Fibroblast of skin of right quadriceps (primary cell): ENCODE data around the gene FAHD2B.
"Not testable (repeated sequence)": the region's sequence is repeated elsewhere in the genome, so short reads cannot be mapped to it uniquely, and the experiment has no call there.

Source experiments
- DNase-seq: peaks from one replicate; pipeline ENCODE4 v3.0.0-alpha.2; 2013

FAHD2B gene

GRCh38 chr2:97094772-97095611 lies at the start of gene FAHD2B:
TSS of gene FAHD2B (minus strand) at chr2:97094882. CDS start at chr2:97091706, 3,176 bp downstream.
- DNase-seq = peak; percentile 63

- not testable (repeated sequence) for DNase-seq
Measured at GRCh38 chr2:97144016-97144415, 49.3 kb upstream of the FAHD2B start.

DNA sequence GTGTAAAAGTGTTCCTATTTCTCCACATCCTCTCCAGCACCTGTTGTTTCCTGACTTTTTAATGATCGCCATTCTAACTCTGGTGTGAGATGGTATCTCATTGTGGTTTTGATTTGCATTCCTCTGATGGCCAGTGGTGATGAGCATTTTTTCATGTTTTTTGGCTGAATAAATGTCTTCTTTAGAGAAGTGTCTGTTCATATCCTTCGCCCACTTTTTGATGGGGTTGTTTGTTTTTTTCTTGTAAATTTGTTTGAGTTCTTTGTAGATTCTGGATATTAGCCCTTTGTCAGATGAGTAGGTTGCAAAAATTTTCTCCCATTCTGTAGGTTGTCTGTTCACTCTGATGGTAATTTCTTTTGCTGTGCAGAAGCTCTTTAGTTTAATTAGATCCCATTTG lies 34.4 kb upstream of the FAHD2B start:
- DNase-seq = not testable (repeated sequence)

- not testable (repeated sequence) for DNase-seq
Measured at GRCh38 chr2:97113882-97114255, 19.2 kb upstream of the FAHD2B start.

- DNase-seq = peak; percentile 83
Measured at GRCh38 chr2:97113050-97113881, 18.6 kb upstream of the FAHD2B start, which contains the start of gene ANKRD36. TSS of gene ANKRD36 (plus strand) at chr2:97113153. CDS start at chr2:97113740, 587 bp downstream.

- DNase-seq = peak; percentile 53
Measured at GRCh38 chr2:97112320-97113049, 17.8 kb upstream of the FAHD2B start.

DNA sequence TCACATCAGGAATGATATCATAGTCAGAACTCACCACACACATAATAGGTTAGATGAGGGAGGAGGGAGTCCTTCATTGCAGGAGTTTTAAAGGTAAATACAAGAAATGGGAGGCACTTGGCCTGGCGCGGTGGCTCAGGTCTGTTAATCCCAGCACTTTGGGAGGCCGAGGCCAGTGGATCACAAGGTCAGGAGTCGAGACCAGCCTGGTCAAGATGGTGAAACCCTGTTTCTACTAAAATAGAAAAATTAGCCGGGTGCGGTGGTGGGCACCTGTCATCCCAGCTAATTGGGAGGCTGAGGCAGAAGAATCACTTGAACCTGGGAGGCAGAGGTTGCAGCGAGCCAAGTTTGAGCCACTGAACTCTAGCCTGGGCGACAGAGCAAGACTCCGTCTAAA lies 16.6 kb upstream of the FAHD2B start:
- not testable (repeated sequence) for DNase-seq

GRCh38 chr2:97106878-97107277 lies 12.2 kb upstream of the FAHD2B start:
- not testable (repeated sequence) for DNase-seq

DNA sequence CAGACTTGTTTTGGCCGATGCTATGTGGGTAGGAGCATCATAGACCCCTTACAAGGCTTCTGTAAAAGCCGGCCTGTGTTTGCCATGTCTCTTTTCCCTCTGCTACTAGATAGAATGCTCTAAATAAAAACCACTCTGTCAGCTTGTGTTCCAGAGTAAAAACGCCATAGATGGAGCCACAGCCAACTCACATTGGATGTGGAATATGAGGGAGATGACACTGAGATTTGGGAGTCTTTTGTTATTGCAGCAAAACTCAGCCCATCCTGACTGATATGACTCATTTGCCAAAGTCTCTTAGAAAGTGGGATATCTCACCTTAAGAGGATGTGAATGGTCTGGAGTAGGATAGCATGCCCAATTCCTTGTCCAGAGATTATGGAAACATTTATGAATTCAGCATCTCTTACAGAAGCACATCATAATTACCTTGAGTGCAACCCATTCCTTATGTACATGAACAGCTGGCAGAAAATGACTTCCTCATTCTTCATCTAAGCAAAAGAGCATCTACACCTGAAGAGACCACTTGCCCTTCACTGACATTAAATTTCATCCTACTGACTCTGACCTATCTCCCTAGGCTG lies 4.2 kb upstream of the FAHD2B start:
- DNase-seq = not testable (repeated sequence)

DNA sequence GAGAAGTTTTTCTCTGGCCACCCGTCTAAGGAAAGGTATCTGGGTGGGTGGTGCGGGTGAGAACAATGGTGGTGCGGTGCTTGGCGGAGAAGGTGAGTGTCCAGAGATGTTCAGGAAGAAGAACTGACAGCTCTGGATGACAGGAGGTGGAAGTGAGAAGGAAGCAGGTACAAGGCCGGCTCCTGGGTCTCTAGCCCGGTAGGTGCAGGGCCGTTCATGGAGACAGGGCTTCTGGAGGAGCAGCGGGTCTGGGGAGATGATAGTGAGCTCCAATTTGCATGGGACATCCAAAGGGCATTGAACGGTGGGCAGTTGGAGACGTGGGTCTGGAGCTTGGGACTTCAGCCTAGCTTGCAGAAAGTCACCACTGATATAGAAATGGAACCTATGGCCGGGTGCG lies 979 bp upstream of the FAHD2B start:
- no peak for DNase-seq

- not testable (repeated sequence) for DNase-seq
Measured at GRCh38 chr2:97093983-97094771, 505 bp downstream of the FAHD2B start.

DNA sequence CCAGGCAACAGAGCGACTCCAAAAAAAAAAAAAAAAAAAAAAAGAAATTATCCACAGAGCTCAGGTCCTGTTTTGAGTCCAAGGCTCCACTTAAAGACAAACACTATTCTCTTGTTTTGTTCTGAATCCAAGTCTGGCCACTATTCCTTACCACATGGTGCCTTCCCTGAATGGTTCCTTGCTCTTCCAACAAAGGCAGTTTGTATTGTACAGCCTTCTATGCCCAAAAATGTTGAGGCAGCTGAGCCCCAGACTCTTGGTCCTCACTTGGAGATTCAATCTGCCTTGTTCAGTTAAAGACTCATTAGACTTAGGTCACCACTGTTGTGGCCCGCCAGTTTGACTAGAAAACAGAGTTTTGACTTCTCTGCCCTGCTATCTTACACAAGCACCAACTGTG lies 1.7 kb downstream of the FAHD2B start:
- DNase-seq = not testable (repeated sequence)

DNA sequence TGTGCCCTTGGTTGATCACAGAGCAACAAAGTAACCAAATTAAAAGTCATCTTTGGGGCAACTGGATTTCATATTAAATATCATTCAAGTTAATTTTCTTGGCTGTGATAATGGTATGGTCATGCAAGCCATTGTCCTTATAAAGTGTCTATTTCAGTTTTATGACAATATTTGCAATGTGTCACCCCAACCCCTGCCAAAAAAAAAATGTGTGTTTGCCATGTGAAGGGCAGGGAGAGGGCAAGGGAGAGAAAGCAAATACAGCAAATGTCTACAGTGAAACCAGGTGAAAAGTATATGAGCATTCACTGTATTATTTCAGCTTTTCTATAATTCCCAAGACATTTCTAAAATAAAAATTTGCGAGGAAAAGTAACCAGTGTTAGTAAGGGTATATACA lies 6.0 kb downstream of the FAHD2B start:
- DNase-seq = not testable (repeated sequence)

DNA sequence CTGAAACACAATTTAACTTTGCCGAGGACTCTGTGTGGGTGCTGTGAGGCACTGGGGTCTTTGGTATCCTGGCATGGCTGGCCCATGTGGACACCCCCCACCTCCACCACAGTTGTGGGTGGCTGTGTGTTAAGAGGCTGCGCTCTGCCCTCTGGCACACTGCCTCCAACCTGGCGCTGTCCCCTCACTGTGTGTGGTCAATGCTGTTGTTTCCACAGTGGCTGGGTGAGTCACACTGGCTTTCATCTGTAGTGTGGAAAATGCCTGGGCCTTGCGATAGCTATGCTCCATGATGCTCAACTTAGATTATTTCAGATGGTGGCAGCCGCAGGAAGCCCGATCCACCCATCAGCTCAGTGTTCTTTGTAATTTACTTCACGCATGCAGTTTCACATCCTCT lies 9.6 kb downstream of the FAHD2B start:
- not testable (repeated sequence) for DNase-seq

DNA sequence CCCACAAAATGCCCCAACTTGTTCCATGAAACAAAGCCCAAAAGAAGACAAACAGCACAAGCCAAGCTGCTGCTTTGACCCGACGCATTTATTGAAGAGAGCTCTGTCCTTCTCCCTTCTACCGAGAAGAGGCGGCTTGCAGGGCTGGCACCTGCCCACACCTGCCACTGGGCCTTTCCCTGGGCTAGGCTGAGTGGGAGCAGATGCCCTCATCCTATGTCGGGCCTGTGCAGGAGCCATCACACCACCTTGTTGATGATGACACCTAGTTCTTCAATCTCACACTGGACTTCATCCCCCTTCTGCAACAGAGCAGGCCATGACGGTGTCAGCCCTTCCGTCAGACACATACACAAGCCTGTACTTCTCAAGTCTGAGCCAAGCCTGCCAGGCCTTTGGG lies 11.2 kb downstream of the FAHD2B start:
- not testable (repeated sequence) for DNase-seq

GRCh38 chr2:97082206-97082605 lies 12.5 kb downstream of the FAHD2B start:
- not testable (repeated sequence) for DNase-seq

- not testable (repeated sequence) for DNase-seq
Measured at GRCh38 chr2:97080855-97081254, 13.8 kb downstream of the FAHD2B start.

DNA sequence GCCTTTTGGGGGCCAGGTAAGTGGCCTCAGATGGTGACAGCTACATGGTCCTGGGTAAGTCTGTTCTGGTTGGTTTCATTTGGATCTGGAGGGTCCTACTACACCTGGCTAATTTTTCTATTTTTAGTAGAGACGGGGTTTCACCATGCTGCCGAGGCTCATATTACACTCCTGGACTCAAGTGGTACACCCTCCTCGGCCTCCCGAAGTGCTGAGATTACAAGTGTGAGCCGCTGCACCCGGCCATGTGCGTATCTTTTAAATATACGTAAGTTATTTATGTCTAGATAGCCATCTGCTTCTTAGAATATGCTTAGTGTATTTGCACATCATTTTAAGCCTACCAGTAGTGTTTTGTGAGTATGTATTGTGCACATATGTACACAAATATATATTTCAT lies 17.5 kb downstream of the FAHD2B start:
- DNase-seq = not testable (repeated sequence)

- not testable (repeated sequence) for DNase-seq
Measured at GRCh38 chr2:97070915-97071314, 23.8 kb downstream of the FAHD2B start.

DNA sequence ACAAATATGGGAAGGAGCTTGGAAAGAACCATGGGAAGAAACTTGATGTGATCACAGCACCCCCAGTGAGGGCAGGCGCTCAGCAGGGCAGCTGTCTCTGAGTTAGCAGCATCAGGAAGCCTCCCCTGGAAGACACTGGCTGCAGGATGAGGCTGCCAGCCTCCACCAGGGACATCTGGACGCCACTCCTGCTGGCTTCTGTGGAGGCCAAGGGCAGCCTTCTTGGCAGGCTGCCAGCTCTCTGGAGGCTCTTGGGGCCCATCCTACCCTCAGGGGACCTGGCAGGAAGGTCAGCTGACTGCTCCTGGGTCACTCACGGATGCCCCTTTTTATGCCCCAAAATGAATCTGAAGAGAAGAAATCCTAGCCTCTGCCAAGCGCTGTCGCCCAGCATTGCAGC lies 26.0 kb downstream of the FAHD2B start:
- DNase-seq = not testable (repeated sequence)

GRCh38 chr2:97068074-97068473 lies 26.6 kb downstream of the FAHD2B start:
- DNase-seq = no peak
